Superior temporal gyrus (tissue), 1 donor: ENCODE results near the gene DHRS12.

Experiments
- DNase-seq: peaks from one replicate; pipeline ENCODE4 v3.0.0-alpha.2; 2016; ENCODE audit errors: extremely low spot score

The DHRS12 gene, protein sequence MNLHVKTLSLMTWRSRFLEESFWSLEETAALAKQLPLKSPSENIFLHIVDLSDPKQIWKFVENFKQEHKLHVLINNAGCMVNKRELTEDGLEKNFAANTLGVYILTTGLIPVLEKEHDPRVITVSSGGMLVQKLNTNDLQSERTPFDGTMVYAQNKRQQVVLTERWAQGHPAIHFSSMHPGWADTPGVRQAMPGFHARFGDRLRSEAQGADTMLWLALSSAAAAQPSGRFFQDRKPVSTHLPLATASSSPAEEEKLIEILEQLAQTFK

DNA sequence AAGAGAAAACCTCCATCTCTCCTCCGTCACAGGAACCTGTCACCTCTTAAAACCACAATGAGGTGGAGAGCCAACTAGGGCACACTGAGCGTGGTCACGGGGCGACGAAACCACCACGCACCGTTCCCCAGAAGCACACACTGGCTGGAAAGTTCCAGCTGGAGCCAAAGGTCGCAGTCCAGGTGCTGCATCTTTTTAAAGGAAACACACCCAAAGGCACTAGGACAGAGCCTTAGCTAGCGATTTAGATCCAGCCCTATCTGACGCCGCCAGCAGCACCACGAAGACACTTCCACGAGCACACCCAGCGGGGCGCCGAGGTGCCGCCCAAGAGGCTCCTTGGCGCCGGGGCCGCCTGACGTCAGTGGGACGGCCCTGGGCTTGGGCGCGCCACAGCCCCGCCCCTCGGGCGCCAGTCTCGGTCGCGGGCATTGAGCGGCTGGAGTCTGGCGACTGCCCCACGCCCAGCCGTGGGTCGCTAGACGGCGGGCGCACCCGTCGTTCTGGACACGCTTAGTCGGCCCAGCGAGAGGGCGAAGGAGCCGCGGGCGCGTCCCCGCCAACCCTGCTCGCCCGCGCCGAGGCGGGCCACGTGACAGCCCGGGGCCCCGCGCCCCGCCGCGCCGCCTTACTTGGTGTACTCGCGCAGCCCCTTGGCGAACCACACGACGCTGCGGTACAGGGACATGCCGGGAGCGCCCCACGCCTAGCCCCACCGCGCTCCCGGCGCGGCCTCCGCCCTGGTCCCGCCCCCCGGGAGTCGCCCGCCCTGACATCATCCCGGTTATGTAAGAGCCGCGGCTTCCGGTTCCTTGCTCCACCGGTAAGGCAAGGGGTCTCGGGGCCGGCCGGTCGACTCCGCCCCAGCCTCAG is at the start of gene DHRS12:
DHRS12 (minus strand) TSS at position 742 of the 873 bp plus-strand sequence. CDS start 4,504 bp downstream, outside the sequence.
- peak; percentile 89 for DNase-seq

DNA sequence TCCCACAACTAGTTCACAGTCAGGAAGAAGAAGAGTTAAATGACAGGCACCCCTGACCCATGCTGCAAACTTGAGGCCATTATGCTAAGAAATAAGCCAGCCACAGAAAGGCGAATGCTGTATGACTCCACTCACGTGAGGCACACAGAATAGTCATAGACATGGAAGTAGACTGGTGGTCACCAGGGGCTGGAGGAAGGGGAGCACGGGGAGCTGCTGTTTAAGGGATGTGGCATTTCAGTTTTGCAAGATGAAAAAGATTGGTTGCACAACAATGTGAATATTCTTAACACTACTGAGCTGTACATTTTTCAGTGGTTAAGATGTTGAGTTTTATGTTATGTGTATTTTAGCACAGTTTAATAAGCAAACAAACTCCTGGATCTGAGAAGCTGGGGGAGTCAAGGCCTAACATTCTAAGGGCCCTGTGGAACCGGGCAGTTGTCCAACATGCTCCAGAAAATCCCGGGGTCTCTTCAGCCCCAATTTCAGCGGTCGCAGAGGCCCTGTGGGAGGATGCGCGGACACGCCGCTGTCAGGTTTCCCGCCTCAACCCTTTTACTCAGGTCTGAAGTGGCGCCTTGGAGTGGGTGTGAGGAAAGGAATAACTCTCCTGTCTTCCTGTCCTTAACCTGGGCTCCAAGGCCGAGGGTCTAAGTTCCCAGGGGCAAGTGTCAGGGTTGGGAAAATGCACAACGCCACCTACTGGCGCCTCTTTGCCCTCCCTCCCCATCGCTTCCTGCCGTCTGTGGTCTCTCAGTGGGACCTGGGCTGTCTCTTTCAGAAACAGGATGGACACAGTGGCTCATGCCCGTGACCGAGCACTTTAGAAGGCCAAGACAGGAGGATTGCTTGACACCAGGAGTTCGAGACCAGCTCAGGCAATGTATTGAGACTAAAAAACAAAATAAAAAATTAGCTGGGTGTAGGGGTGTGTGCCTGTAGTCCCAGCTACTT is 45.5 kb upstream of the DHRS12 start:
- no peak for DNase-seq

DNA sequence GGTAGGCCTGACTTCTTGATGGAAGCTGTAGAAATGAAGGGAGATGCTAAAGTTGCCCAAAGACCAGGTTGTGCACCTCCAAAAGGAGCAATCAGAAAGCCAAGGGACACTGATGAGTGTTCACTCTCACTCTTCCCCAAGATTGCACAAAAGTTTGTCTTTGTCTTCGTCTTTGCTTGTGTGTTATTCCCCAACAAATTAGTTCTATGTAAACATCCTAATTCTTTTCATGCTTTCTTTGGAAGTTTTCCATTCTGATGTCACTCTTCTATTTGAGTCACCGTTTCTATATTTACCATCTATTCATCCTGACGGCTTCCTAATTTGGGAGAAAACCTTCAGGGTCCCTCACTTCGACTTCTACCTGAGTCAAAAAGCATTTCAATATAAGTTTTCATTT is 44.7 kb upstream of the DHRS12 start:
- DNase-seq: no peak

DNA sequence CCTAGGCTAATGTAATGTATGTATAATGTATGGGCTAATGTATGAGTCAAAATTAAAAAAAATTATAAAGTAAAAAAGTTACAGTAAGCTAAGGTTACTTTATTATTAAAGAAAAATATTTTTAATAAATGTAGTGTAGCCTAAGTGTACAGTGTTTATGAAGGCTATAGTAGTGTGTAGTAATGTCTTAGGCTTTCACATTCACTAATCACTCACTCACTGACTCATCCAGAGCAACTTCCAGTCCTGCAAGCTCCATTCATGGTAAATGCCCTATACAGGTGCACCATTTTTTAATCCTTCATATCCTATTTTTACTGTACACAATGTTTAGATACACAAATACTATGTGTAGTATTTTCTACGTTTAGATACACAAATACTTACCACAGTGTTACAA is 42.8 kb upstream of the DHRS12 start:
- no peak for DNase-seq

DNA sequence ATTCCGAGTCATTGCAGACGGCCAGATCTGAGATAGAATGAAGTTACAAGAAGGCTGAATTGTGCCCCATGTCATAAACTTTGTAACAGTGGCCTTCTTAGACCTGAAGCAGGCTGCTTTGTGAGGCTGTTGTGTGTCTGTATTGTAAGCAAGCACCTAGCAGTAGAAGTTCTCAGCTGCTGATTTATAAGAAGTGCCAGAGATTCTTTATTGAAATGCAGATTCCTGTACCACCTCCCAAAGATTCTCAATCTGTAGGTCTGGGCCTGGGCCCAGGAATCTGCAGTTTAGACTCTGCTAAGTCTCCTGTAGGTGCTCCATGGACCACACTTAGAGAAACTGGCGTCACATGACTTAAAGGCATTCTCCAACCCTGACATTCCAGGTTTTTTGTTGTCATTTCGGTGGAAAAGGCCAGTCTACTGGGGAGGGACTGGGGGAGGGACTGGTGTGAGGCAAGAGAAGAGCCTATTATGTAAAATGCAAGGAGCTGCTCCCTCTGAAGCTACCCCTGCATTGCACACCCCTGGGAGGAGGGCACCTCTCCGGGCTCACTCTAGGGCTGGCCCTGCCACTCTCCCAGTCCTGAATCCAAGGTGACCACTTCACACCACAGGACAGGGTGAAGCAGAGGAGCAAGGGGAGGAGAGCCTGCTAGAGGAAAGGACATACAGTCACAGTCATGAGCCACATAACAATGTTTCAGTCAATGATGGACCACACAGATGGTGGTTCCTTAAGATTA is 41.8 kb upstream of the DHRS12 start:
- no peak for DNase-seq

DNA sequence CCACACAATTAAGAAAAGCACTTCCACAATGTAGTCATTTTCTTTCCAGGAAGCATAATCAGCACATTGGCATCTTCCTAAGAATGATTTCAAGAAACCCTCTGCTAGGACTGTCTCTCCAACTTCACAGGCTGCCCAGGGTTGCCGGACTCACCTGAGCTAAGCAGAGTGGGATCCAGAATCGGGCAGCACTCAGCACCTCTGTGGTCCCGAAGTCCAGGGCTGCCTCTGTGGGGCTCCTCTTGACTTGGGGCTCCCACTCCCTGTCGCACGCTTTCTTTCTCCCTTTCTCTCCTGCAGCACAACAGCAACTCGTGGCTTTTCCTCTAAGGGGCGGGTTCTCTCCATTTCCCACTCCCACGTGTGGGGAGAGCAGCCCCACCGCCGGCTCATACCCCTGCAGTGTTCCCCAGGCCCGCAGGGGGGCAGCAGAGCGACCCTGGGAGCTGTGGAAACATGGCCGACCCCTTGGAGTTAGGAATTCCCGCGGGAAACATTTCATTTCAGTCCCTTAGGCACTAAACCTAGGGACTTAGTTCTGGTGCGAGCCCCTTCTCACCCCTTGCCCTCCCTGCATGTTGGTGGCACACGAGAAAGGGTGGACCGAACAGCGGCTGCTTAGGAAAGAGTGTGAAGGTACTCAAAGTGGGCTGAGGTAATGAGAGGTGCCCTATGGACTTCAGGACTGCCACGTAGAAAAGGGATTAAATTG is 41.1 kb upstream of the DHRS12 start, which contains the start of gene TMEM272:
TMEM272 (minus strand) TSS at position 316 of the 712 bp plus-strand sequence. CDS start 6,647 bp downstream, outside the sequence.
- peak; percentile 70 for DNase-seq

DNA sequence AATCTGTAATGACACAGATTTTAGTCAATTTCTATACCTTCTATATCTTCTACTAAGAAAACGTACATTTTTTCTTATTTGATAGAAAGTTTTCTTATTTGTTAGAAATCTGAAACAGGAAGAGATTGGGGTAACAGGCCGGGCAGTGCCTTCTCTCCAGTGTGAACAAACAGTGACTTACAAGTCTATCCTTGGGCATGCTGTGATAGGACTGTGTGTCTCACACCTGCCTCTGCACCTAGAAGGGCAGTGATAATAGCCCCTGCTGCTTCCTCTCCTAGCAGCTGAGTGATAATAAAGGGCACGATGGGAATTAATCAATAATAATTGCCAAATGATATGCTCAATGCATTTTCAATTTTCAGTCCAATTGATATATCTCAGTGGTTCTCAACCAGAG is 39.6 kb upstream of the DHRS12 start:
- no peak for DNase-seq

DNA sequence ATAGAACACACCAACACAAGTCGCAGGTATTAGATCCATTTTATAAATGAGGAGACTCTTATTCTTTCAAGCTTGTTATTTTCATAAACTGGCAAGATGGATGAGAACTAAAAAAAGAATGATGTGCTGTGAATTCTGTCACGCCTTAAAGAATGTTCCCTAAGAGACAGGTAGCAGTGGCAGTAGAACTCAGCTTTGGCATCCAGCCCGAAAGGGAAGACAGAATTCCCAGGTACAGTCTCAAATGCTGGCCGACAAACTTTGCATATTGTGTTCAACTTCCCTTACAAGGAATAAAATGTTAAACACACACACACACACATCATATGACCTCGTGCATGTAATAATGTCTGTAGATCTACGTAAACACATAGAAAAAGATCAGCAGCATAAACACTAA is 37.8 kb upstream of the DHRS12 start:
- DNase-seq: no peak

DNA sequence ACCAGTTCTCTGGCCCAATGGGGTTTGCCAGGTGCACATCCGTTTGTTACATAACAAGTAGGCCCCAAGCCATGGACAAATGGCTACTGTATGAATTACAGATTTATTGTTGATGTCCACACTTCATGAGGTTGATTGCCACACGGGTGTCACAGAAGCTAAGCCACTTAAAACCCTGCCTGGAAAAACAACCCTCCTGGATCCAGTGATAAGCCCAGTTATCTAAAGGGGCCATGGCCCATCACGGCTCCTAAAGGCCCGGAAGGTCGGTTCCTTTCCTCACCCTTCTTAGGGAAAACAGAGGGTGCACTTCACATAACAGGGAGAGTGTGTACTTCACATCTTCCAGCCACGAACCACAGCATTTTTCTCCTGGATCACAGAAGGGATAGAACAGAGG is 37.0 kb upstream of the DHRS12 start:
- no peak for DNase-seq

DNA sequence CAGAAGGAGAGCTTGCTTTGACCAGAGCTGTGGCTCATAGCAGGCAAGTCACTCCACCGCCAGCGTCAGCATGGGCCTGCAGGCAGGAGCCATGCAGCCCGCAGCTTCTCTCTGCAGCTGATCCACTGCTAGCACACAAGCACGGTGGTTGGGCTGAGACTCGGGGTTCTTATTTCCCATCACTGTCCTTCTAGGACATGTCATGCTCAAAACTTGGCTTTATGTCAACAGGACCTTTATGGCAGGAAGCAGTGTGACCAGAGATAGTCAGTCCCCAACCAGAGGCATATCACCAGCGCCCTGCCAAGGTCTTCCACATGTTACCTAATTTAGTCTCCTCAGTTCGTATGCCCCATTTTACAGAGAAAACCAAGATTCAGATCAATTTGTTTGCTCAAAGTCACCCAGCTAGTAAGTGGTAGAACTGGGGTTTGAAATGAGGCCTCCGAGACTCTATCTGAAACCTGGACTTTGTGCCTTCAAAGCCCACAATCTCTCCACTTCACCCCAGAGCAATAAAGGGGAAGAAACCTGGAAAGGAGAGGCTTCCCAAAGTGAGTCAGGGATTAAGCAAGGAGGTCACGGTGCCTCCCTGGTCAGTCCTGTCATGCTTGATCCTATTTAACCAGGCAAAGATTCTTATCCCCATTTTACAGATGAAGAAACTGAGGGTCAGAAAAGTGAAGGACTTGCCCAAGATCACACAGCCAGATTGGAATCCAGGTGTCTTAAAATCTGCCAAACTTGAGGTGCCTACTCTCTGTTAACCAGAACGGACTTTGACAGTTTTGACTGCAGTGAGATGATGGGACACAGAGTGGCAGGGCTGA is 36.0 kb upstream of the DHRS12 start:
- no peak for DNase-seq

DNA sequence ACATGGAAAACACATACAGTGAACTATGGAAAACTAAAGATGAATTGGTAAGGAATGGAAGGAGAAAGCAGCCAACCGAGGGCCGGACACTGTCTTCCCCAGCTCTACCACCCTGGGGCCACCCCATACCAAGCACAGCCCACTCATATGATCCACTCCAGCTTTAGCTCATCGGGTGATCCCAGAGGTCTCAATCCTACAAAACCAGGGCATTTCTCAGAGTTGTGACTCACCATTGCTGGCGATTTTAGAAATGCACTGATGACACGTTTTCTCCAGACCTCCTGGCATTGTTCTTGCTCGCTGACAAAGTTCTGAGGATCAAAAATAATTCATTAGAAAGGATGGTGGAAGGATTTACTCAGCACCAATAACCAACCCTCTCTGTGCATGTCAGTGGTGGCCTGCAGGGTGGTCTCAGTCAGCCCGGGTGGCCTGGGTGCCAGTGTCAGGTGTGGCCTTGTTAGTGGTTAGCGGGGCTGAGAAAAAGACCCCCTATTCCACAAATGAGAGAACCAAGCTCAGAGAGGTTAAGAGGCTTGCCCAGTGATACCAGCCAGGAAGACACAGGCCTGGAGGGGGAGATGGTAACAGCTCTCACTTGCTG is 34.4 kb upstream of the DHRS12 start:
- no peak for DNase-seq

DNA sequence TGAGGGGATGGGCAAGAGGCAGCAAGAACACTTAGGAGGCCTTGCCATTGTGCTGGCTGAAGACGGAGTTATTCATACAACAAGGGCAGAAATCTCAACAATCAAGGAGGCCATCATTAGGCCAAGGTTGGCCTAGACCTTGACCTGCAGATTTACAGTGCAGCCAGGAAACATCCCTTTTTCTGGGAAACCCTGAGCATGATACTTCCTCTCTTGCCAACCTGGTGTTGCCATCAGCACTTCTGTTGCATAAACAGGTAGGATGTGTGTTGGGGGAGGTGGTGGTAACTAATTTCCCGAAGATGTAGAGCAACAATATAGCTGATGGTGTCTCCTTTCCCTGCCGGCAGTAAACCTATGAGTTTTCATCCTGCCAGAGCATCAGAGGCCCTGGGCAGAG is 33.1 kb upstream of the DHRS12 start:
- DNase-seq: no peak

DNA sequence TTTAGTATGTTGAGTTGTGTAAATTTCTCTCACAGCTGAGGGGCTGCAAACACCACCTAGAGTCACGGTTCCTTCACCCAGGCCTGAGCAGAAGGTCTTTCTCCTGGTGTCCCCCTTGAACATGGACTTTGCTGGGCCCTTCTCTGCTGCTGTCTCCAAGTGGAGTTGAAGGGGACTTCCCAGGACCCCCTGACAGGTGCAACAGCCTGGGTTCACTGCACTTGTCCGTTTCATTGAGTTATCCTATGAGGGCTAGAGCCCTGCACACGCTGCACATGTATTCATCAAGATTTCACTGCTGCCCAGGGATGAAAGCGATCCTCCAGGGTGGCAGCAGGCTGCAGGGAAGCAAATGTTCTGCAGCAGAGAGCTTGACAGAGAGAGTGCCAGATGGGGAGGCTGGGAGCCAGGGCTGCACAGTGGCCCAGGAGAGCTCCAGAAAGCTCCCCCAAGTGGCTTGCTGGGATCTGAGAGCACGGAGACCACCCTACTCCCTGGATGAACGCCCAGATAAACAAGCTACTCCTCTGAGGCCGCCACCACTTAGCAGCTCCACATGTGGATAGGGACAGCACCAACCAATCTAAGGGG is 30.7 kb upstream of the DHRS12 start:
- no peak for DNase-seq

DNA sequence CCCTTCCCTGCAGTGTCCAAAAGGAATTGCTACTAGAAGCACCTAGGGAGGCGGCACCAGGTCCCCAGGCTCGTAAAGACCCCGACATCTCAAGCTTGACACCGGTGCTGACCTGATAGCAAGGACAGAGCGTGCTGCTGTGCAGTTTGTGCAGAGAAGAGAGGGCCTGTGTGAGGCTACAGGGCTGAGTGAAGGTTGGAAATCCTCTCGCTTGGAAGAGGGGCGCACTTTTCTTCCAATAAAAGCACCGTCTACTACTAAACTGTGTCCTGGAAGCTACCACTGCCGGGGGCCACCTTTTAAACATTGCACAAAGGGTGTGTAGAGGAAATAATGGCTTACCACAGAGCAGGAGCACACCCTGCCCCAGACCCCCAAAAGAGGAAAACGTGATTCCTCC is 30.0 kb upstream of the DHRS12 start:
- no peak for DNase-seq

DNA sequence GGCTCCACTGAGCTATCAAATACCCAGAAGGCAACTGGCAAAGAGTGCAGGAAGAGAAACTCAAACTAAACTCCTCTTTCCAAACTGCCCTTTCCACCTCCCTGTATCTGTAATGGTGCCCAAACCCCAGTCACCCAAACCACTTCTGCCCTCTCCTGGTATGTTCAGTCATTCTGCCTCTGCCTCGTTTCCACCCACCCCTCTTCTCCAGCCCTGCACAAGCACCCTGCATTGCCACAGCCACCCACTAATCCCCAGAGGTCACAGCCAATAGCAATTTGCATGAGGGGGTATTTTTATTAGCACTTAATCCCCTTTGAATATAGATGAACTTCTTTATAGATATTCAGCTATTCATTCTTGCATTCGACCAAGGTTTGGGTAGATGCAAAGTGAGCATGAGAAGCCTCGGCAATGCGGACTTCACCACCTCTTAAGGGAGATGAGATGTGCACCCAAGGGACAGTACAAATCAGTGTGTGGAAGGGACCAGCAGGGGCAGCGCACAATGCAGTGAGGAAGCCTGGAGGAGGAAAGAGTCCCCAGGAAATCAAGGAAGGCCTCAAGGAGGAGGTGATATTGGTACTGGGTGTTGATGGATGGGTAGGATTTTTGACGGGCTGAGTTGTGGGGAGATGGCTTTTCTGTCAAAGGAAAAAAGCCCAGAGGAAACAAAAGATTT is 28.6 kb upstream of the DHRS12 start:
- DNase-seq: no peak

DNA sequence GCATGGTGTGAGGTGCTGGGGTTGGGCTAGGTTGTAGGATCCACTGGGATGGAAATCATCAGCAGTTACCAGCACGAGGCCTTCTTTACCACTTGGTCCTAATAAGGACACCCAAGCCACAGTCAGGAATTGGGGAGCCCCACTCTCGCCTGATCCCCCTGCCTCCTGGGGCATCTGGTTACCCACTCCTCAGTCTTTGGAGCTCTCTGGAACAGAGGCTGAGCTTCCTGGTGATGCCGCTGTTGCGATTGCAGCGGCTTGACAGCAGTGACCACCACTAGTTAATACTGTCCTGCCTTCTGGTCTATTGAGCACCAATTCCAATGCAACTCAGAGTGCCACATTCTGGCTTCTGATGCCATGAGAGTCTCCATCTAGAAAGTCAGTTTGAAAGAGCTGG is 27.6 kb upstream of the DHRS12 start:
- no peak for DNase-seq

DNA sequence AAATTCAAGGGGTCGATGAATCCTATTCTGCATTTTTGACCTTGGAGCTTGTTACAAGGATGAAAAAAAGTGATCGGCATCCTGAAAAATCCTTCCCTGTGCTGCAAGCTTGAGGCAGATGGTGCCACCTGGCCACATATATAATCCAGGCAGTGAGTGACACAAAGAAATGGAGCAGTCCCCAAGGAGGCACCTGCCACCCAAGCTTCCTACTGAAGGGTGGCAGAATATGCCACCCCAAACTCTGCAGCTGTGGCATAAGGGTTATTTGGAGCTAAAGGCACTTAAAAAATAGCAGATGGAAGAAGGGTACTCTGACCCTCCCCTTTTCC is 25.6 kb upstream of the DHRS12 start:
- DNase-seq: no peak
